AG08396 (cell line): ENCODE measurements around the gene LYZL1.
"Not testable (repeated sequence)": the region's sequence is repeated elsewhere in the genome, so short reads cannot be mapped to it uniquely, and the experiment has no call there.

Source experiments
- DNase-seq: peaks from one replicate; pipeline ENCODE4 v3.0.0; 2012; ENCODE audit warnings: low spot score, mixed read lengths

The LYZL1 gene

GRCh38 chr10:29288906-29289305 lies at the start of gene LYZL1:
TSS of gene LYZL1 (plus strand) at chr10:29289070. CDS start at chr10:29291868, 2,798 bp downstream.
- DNase-seq, result not testable (repeated sequence)

GRCh38 chr10:29239569-29240472 lies 49.0 kb upstream of the LYZL1 start:
- no peak for DNase-seq

GRCh38 chr10:29240986-29241660 lies 47.7 kb upstream of the LYZL1 start:
- DNase-seq, result no peak

- no peak for DNase-seq
These were observed 46.9 kb upstream of the LYZL1 start for GRCh38 chr10:29241925-29242324.

GRCh38 chr10:29243066-29243465 lies 45.8 kb upstream of the LYZL1 start:
- DNase-seq, result no peak

- DNase-seq, result no peak
These were observed 45.1 kb upstream of the LYZL1 start for GRCh38 chr10:29243750-29244149.

- no peak for DNase-seq
These were observed 43.9 kb upstream of the LYZL1 start for GRCh38 chr10:29244978-29245377.

GRCh38 chr10:29245476-29245875 lies 43.4 kb upstream of the LYZL1 start:
- no peak for DNase-seq

GRCh38 chr10:29246449-29246848 lies 42.4 kb upstream of the LYZL1 start:
- no peak for DNase-seq

GRCh38 chr10:29248158-29248557 lies 40.7 kb upstream of the LYZL1 start:
- no peak for DNase-seq

- DNase-seq, result no peak
These were observed 39.9 kb upstream of the LYZL1 start for GRCh38 chr10:29249018-29249417.

GRCh38 chr10:29250066-29250465 lies 38.8 kb upstream of the LYZL1 start:
- no peak for DNase-seq

- no peak for DNase-seq
These were observed 35.8 kb upstream of the LYZL1 start for GRCh38 chr10:29252811-29253689.

- DNase-seq, result no peak
These were observed 35.2 kb upstream of the LYZL1 start for GRCh38 chr10:29253690-29254029.

GRCh38 chr10:29254123-29255046 lies 34.5 kb upstream of the LYZL1 start:
- no peak for DNase-seq

GRCh38 chr10:29255104-29255503 lies 33.8 kb upstream of the LYZL1 start:
- DNase-seq, result no peak

- no peak for DNase-seq
These were observed 32.9 kb upstream of the LYZL1 start for GRCh38 chr10:29256019-29256418.

GRCh38 chr10:29256586-29256985 lies 32.3 kb upstream of the LYZL1 start:
- no peak for DNase-seq

- peak; percentile 49 for DNase-seq
These were observed 31.6 kb upstream of the LYZL1 start for GRCh38 chr10:29257106-29257783.

GRCh38 chr10:29257784-29258135 lies 31.1 kb upstream of the LYZL1 start:
- no peak for DNase-seq

GRCh38 chr10:29259498-29259897 lies 29.4 kb upstream of the LYZL1 start:
- DNase-seq, result no peak
